GM18517 (cell line): ENCODE measurements around the gene ZFP91.

ENCODE experiments used
- ATAC-seq: cut with Tn5 transposase; IDR thresholded peaks from one replicate; pipeline ENCODE4 v1.9.1; 2021; ENCODE audit warnings: mild to moderate bottlenecking, moderate library complexity; ENCODE audit not compliant: unreplicated experiment

The ZFP91 gene

DNA sequence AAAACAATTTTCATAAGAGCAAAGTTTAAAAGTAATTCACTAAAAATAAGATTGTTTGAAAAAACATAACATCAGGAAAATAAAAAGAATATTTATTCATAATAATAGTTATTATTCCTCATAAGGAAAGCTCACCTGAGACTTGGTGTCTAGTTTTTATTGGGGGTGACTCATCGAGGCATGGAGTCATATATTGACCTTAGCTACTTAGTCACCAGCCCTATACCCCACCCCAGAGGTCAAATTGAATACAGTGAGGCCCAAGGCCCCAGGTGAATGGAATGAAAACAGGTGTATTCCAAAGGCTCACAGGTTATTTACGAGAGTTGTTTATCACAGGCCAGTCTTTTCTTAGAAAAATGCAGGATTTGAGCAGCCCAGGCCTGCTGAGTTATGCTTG lies 80.5 kb downstream of the ZFP91 start:
- no peak for ATAC-seq

DNA sequence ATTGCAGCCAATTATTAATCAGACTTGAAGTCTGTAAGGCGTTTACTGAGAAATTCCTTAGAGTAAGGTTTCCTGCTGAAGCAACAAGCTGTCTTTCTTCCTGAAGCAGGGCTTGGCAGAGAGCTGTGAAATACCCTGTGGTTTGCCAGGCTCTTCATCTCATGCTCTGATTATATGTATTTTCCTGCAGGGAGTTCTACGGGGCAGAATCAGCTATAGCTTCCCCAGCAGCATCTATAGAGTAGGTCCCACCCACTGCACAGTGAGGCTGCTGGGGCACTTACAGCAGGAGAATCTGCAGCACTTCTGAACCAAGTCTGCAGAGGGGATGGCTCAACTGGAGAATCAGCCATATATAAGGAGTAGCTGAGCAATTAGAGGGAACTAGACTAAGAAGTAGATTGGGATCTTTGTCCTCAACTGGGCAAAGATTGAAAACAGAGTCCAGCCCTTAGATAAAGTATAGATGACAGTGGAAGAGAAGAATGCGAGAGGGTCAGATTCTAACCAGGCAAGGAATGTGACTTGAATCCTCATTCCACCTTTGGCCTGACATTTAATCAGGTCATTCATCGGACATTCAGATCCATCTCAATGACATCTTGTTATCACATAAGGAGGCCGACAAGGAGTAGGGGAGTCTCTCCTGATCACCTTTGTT lies 81.2 kb downstream of the ZFP91 start:
- ATAC-seq: no peak
